ENCODE measurements around the gene MED15.

MED15 gene

DNA sequence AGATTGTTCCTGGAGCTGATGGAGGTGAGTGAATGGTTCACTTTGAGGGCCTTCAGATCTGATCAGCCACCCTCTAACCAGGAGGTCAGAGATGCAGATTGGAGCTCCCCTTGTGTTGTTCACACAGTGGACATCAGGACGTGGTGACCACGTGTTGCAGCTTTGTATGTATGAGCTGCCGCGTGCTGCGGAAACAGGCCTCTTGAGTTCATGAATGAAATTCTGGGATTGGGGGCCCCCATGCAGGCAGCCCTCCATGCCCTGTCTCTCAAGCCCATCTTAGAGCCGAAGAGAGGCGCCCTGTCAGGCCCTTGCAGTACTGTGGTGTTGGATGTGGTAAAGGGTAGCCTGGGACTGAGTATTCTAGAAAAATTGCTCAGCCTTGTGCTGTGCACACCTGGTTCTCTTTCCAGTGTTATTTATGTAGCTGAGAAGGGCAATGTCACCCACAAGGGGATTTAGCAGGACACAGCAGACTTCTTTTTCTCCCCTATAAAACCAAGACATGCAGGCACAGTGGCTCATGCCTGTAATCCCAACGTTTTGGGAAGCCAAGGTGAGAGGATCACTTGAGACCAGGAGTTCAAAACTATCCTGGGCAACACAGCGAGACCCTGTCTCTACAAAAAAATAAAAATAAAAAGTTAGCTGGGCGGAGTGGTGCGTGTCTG, 64.9 kb downstream of the MED15 start:
- H3K9me3 ChIP-seq (ENCODE audit: low read depth, low read length), result no peaks in the 10 kb centered on the region
- no peak for DNase-seq (ENCODE audit: low read depth, low spot score)
- no peak overlapping the region for H3K27ac ChIP-seq
- no peak overlapping the region for H3K9ac ChIP-seq (ENCODE audit: insufficient read length)
- peaks cover 74% of the 10 kb centered on the region for H3K36me3 ChIP-seq (ENCODE audit: insufficient read depth, low read length)
- H3K4me3 ChIP-seq, result no peak overlapping the region
- no peak for TF ChIP-seq EZH2 (IDR thresholded peaks at IDR 0.05)
- no peak for TF ChIP-seq FOXP2 (optimal IDR thresholded peaks at IDR 0.05; ENCODE audit: control extremely low read depth, extremely low read length, insufficient read depth)
- no peak for TF ChIP-seq POLR2AphosphoS5 (IDR thresholded peaks at IDR 0.05; ENCODE audit: borderline replicate concordance, low read depth, low read length)

DNA sequence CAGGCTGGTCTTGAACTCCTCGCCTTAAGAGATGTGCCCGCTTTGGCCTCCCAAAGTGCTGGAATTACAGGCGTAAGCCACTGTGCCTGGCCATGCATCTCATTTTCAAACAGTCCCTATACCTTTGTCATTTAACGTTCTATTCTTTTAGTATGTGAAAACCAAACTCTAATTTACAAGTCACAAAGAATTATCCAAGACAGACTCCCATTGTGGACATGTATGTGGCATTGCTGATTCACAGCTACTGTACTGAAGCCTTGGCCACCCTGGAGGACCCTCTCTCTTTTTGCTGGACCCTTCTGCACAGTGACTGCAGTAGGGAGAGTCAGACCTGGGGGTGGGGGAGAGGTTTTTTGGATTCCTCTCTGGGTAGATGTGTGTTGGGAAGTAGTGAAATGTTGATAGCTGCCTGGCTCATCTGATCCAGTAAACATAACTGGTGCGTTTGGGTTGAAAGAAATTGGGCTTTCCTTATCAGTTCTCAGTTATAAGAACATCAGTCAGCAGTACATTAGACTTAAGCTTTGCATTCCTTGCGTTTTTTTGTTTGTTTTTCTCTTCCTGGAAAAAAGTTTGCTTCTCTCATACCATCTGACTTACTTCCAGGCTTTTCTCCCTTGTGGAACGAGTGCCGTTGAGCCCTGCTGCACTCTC, 65.9 kb downstream of the MED15 start:
- H3K4me3 ChIP-seq, result no peak overlapping the region
- no peaks in the 10 kb centered on the region for H3K9me3 ChIP-seq (ENCODE audit: low read depth, low read length)
- no peak for TF ChIP-seq EZH2 (IDR thresholded peaks at IDR 0.05)
- no peak for TF ChIP-seq FOXP2 (optimal IDR thresholded peaks at IDR 0.05; ENCODE audit: control extremely low read depth, extremely low read length, insufficient read depth)
- no peak for TF ChIP-seq POLR2AphosphoS5 (IDR thresholded peaks at IDR 0.05; ENCODE audit: borderline replicate concordance, low read depth, low read length)
- H3K27ac ChIP-seq, result no peak overlapping the region
- peaks cover 72% of the 10 kb centered on the region for H3K36me3 ChIP-seq (ENCODE audit: insufficient read depth, low read length)
- no peak for DNase-seq (ENCODE audit: low read depth, low spot score)
- H3K9ac ChIP-seq (ENCODE audit: insufficient read length), result no peak overlapping the region

DNA sequence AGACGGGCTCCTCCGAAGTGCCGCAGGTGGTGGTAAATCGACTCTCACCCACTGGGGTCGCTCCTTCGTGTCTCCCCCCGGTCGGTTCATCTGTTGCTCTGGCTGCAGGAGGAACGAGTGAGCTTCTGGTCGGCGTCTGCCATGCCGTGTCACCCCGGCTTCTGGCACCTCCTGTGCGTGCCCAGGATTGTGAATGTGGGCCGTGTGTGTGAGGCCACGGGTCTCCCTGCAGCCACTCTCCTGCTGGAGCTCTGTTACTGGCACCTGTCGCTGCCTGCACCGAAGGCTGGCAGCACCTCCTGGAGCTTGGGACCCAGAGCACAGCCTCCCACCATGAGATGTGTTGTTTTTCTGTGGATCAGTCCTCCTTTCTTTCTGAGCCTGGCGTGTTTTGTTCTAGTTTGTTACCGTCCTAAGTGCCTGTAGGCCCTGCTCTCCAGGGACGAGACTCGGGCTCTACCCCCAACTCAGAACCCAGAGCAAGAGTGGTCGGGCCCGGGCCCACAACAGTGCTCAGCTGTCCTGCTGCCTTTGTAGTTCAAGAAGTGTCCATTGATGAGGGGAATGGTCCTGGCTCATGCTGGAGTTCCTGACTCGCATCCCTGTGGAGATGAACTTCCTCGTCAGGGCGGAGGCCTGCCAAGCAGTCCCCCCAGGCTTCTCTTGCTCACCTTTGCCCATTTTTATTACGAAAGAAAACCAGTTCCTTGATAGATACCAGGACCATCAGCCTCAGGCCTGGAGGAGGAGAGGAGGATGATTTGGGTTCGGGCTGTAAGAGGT, 66.6 kb downstream of the MED15 start:
- no peak overlapping the region for H3K27ac ChIP-seq
- DNase-seq (ENCODE audit: low read depth, low spot score), result no peak
- TF ChIP-seq EZH2 (IDR thresholded peaks at IDR 0.05) (no peak), POLR2AphosphoS5 (IDR thresholded peaks at IDR 0.05; ENCODE audit: borderline replicate concordance, low read depth, low read length) (no peak), FOXP2 (optimal IDR thresholded peaks at IDR 0.05; ENCODE audit: control extremely low read depth, extremely low read length, insufficient read depth) (no peak)
- peaks cover 71% of the 10 kb centered on the region for H3K36me3 ChIP-seq (ENCODE audit: insufficient read depth, low read length)
- H3K9ac ChIP-seq (ENCODE audit: insufficient read length), result no peak overlapping the region
- no peak overlapping the region for H3K4me3 ChIP-seq
- no peaks in the 10 kb centered on the region for H3K9me3 ChIP-seq (ENCODE audit: low read depth, low read length)

DNA sequence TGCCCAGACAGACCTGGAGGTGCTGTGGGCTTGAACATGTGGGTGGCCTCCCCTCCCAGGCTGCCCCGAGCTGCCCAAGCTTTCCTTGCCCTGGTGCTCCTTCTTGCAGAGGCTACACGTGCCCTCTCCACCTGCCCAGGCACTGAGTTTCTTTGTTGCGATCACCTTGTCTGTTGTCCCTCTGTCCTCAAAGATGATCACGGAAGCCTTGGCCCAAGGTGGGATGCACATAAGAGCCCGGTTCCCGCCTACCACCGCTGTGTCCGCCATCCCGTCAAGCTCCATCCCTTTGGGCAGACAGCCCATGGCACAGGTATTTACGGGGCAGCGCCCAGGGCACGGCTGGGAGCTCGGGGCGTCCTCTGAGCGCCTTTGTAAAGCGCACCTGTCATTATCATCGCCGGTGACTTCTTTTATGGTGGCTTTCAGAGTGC, 67.5 kb downstream of the MED15 start:
- TF ChIP-seq POLR2AphosphoS5 (IDR thresholded peaks at IDR 0.05; ENCODE audit: borderline replicate concordance, low read depth, low read length), result no peak
- TF ChIP-seq FOXP2 (optimal IDR thresholded peaks at IDR 0.05; ENCODE audit: control extremely low read depth, extremely low read length, insufficient read depth), result no peak
- TF ChIP-seq EZH2 (IDR thresholded peaks at IDR 0.05), result no peak
- H3K36me3 ChIP-seq (ENCODE audit: insufficient read depth, low read length), result peaks cover 64% of the 10 kb centered on the region
- no peaks in the 10 kb centered on the region for H3K9me3 ChIP-seq (ENCODE audit: low read depth, low read length)
- H3K4me3 ChIP-seq, result no peak overlapping the region
- no peak overlapping the region for H3K27ac ChIP-seq
- H3K9ac ChIP-seq (ENCODE audit: insufficient read length), result no peak overlapping the region
- no peak for DNase-seq (ENCODE audit: low read depth, low spot score)

DNA sequence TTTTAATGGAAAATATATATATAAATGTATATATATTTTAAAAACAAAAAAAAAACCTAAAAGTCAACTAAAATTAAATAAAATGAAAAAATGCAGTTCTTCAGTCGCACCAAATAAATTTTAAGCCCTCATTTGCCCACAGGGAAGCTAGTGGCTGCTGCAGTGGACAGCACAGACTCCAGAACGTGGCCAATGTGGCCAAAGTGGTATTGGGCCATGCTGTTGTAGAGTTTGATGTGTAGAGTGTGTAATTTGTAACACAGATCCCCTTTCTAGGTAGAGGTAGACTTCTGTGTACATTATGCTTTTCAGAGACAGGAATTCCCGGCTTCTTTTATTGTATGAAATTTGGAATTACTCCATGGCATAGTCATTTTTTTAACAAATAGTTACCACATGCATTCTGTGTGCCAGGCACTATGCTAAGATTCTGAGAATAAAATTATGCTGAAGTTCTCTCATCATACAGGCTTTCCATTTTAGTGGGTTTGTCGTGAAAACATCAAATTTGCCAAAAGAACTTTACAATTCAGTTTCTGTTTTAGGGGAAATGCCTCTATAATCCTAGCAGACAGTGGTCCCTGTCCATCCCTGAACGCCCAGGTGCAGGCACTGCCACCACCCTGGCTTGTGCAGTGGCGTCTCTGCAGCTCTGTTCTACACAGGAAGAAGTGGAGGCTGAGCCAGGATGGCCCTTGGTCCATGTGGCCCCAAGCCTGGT, 68.5 kb downstream of the MED15 start:
- Histone ChIP-seq H3K4me3 (no peak overlapping the region), H3K36me3 (ENCODE audit: insufficient read depth, low read length) (peaks cover 63% of the 10 kb centered on the region), H3K27ac (no peak overlapping the region), H3K9ac (ENCODE audit: insufficient read length) (no peak overlapping the region), H3K9me3 (ENCODE audit: low read depth, low read length) (no peaks in the 10 kb centered on the region)
- TF ChIP-seq EZH2 (IDR thresholded peaks at IDR 0.05) (no peak), POLR2AphosphoS5 (IDR thresholded peaks at IDR 0.05; ENCODE audit: borderline replicate concordance, low read depth, low read length) (no peak), FOXP2 (optimal IDR thresholded peaks at IDR 0.05; ENCODE audit: control extremely low read depth, extremely low read length, insufficient read depth) (no peak)
- no peak for DNase-seq (ENCODE audit: low read depth, low spot score)

DNA sequence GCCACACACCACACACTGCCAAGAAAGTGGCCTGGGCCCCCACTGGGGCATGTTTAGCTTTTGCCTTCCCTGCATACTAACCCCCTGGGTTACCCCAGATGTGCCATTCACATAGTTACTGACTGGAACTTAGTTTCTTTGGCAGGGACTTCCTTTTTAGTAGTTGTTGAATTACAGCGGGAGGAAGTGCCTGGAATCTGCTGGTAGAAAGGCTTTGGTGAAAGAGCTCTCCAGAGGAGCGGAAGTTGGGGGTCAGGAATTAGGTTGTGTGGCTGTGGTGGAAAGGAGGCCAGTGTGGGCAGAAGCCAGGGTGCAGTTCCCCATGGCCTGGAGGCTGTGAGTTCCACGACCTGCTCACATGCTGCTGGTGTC, 69.0 kb downstream of the MED15 start:
- Histone ChIP-seq H3K9me3 (ENCODE audit: low read depth, low read length) (no peaks in the 10 kb centered on the region), H3K27ac (no peak overlapping the region), H3K36me3 (ENCODE audit: insufficient read depth, low read length) (peaks cover 57% of the 10 kb centered on the region), H3K9ac (ENCODE audit: insufficient read length) (no peak overlapping the region), H3K4me3 (no peak overlapping the region)
- DNase-seq (ENCODE audit: low read depth, low spot score), result no peak
- TF ChIP-seq FOXP2 (optimal IDR thresholded peaks at IDR 0.05; ENCODE audit: control extremely low read depth, extremely low read length, insufficient read depth) (no peak), POLR2AphosphoS5 (IDR thresholded peaks at IDR 0.05; ENCODE audit: borderline replicate concordance, low read depth, low read length) (no peak), EZH2 (IDR thresholded peaks at IDR 0.05) (no peak)

DNA sequence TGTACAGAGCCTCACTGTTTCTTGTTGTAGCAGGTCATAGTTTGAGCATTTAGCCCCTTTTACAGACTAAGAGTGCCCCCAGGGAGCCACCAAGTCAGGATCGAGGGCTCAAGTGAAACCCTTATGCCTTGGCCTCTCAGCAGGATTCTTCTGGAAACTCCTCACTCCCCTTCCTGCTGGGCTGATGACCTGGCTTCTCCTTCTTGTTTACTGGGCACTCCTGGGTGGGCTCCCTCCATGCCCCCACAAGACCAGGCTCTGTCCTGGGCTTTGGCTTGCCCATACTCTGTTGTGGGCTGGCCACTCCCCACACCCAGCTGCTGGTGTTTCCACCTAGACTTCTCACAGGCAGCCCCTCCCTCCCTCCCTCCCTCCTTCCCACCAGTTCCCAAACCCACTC, 69.6 kb downstream of the MED15 start:
- no peak overlapping the region for H3K27ac ChIP-seq
- TF ChIP-seq POLR2AphosphoS5 (IDR thresholded peaks at IDR 0.05; ENCODE audit: borderline replicate concordance, low read depth, low read length) (no peak), FOXP2 (optimal IDR thresholded peaks at IDR 0.05; ENCODE audit: control extremely low read depth, extremely low read length, insufficient read depth) (no peak)
- no peak overlapping the region for H3K4me3 ChIP-seq
- no peak overlapping the region for H3K9ac ChIP-seq (ENCODE audit: insufficient read length)
- H3K36me3 ChIP-seq (ENCODE audit: insufficient read depth, low read length), result peaks cover 51% of the 10 kb centered on the region
- DNase-seq (ENCODE audit: low read depth, low spot score), result no peak
- H3K9me3 ChIP-seq (ENCODE audit: low read depth, low read length), result no peaks in the 10 kb centered on the region

DNA sequence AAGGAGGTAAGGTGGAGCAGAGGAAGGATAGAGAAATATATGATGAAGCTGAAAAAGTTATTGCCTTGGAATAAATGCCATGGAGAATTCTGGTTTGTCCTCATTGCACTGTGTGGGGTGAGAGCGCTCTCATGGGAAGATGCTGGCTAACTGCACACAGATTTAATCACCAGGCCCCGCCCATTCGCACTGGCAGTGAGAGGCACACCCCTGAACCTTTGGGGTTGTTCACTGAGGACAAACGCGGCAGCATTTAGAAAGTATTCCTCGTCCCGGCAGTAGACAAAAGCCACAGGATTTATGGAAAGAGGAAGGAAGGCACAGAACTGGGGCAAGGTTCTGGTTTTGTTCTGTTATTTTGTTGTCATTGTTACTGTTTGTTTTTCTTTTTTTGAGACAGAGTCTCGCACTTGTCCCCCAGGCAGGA, 70.2 kb downstream of the MED15 start:
- Histone ChIP-seq H3K9me3 (ENCODE audit: low read depth, low read length) (no peaks in the 10 kb centered on the region), H3K9ac (ENCODE audit: insufficient read length) (no peak overlapping the region), H3K36me3 (ENCODE audit: insufficient read depth, low read length) (peaks cover 46% of the 10 kb centered on the region; the same call in 1 of the 2 replicates), H3K4me3 (no peak overlapping the region), H3K27ac (no peak overlapping the region)
- TF ChIP-seq POLR2AphosphoS5 (IDR thresholded peaks at IDR 0.05; ENCODE audit: borderline replicate concordance, low read depth, low read length) (no peak), FOXP2 (optimal IDR thresholded peaks at IDR 0.05; ENCODE audit: control extremely low read depth, extremely low read length, insufficient read depth) (no peak), EZH2 (IDR thresholded peaks at IDR 0.05) (no peak)
- DNase-seq (ENCODE audit: low read depth, low spot score), result no peak

Measured in SK-N-MC (cell line).